Liver (tissue), 9 donors: ENCODE results near the gene CLDN1. TPM values are rescaled to one million over a fixed set of nuclear protein-coding genes. Genes with fewer than 3 reads are reported as not detected.

Experiments used
- DNase-seq: peaks from one replicate; pipeline ENCODE4 v3.0.0-alpha.2; 2017; ENCODE audit warnings: low spot score
- H3K27ac ChIP-seq, 2 donors: one replicate each; pipeline ENCODE4 v1.7.0; 2013; ENCODE audit warnings: inconsistent platforms in 2 of 2, low read length in 2 of 2, control low read depth in 1 of 2, low read depth in 1 of 2, mild to moderate bottlenecking in 1 of 2
- H3K27me3 ChIP-seq, 4 donors: one replicate each; pipeline versions ENCODE4 v1.6.1 to v1.7.0; 2013; ENCODE audit warnings: low read length in 3 of 4, inconsistent platforms in 1 of 4, mild to moderate bottlenecking in 1 of 4, moderate library complexity in 1 of 4; ENCODE audit not compliant: control insufficient read depth in 4 of 4, insufficient read depth in 4 of 4
- H3K36me3 ChIP-seq, 4 donors: one replicate each; pipeline versions ENCODE4 v1.6.1 to v1.7.0; 2013; ENCODE audit warnings: low read length in 3 of 4, mild to moderate bottlenecking in 3 of 4, low read depth in 1 of 4, moderate library complexity in 1 of 4; ENCODE audit not compliant: control insufficient read depth in 4 of 4, insufficient read depth in 3 of 4
- H3K4me1 ChIP-seq, 4 donors: one replicate each; pipeline versions ENCODE4 v1.6.1 to v1.7.0; 2013; ENCODE audit warnings: low read length in 3 of 4, mild to moderate bottlenecking in 3 of 4, moderate library complexity in 1 of 4; ENCODE audit not compliant: control insufficient read depth in 4 of 4, insufficient read depth in 4 of 4
- H3K4me3 ChIP-seq, 3 donors: one replicate each; pipeline versions ENCODE4 v1.6.1 to v1.7.0; 2013; ENCODE audit warnings: low read length in 3 of 3, control low read depth in 1 of 3, low read depth in 1 of 3, mild to moderate bottlenecking in 1 of 3
- H3K9ac ChIP-seq, 2 donors: one replicate each; pipeline ENCODE4 v1.7.0; 2013; ENCODE audit warnings: low read length in 2 of 2, mild to moderate bottlenecking in 2 of 2, moderate library complexity in 2 of 2, control low read depth in 1 of 2, low read depth in 1 of 2
- H3K9me3 ChIP-seq, 4 donors: one replicate each; pipeline versions ENCODE4 v1.6.1 to v1.7.0; 2013; ENCODE audit warnings: low read length in 3 of 4; ENCODE audit not compliant: control insufficient read depth in 4 of 4
- EGR1 ChIP-seq, 2 donors: IDR thresholded peaks; 2 replicates each; pipeline ENCODE4 v1.6.1; 2016 to 2018; ENCODE audit warnings: antibody characterized with exemption in 2 of 2, low read depth in 2 of 2
- FOXA2 ChIP-seq: IDR thresholded peaks from 2 replicates; pipeline ENCODE4 v1.6.1; 2016; ENCODE audit warnings: antibody characterized with exemption
- HNF4A ChIP-seq, 2 donors: conservative IDR thresholded peaks; 2 replicates each; pipeline ENCODE4 v1.6.1; 2016; ENCODE audit warnings: antibody characterized with exemption in 2 of 2, mild to moderate bottlenecking in 2 of 2
- HNF4G ChIP-seq: IDR thresholded peaks from 2 replicates; pipeline ENCODE4 v1.6.1; 2016; ENCODE audit warnings: antibody characterized with exemption
- JUND ChIP-seq, 2 donors: IDR thresholded peaks; 2 replicates each; pipeline ENCODE4 v1.6.1; 2016; ENCODE audit warnings: antibody characterized with exemption in 2 of 2
- NR2F2 ChIP-seq: IDR thresholded peaks from 2 replicates; pipeline ENCODE4 v1.6.1; 2016; ENCODE audit warnings: antibody characterized with exemption
- RAD21 ChIP-seq, 2 donors: IDR thresholded peaks; 2 replicates each; pipeline ENCODE4 v1.6.1; 2016; ENCODE audit warnings: antibody characterized with exemption in 2 of 2, mild to moderate bottlenecking in 2 of 2
- RXRA ChIP-seq, 2 donors: IDR thresholded peaks; 2 replicates each; pipeline ENCODE4 v1.6.1; 2017 to 2018; ENCODE audit warnings: antibody characterized with exemption in 2 of 2, mild to moderate bottlenecking in 1 of 2
- SP1 ChIP-seq: IDR thresholded peaks from 2 replicates; pipeline ENCODE4 v1.6.1; 2018; ENCODE audit warnings: antibody characterized with exemption, mild to moderate bottlenecking
- TAF1 ChIP-seq: conservative IDR thresholded peaks from 2 replicates; pipeline ENCODE4 v1.6.1; 2016; ENCODE audit warnings: antibody characterized with exemption, mild to moderate bottlenecking
- YY1 ChIP-seq: IDR thresholded peaks from 2 replicates; pipeline ENCODE4 v1.6.1; 2016; ENCODE audit warnings: antibody characterized with exemption, mild to moderate bottlenecking
- WGBS: extraction: QIAGEN DNeasy Blood & Tissue Kit; methylation state at CpG from one replicate; pipeline ENCODE4 v1.1.7; 2013; 5-methylcytosine and 5-hydroxymethylcytosine counted together
- polyA plus RNA-seq, 2 donors: library from polyadenylated mRNA; stranded (reverse) in 1 of 2; unstranded in 1 of 2; fragments of 200-250 nt in 1 of 2; fragments of >200 nt in 1 of 2; fragmentation: Nextera tagmentation in 1 of 2; extraction: Ambion mirVana in 1 of 2; gene quantifications; one replicate each; pipeline versions ENCODE4 v1.2.1 to v1.2.3, GENCODE V29; 2013 to 2015
- total RNA-seq, 2 donors: library from RNA; depleted of rRNA; stranded (reverse); fragments of >200 nt; gene quantifications; one replicate each; pipeline ENCODE4 v1.2.3, GENCODE V29; 2014
- TF ChIP-seq, protein P1 (sequence below): IDR thresholded peaks from 2 replicates; pipeline ENCODE4 v1.6.1; 2016; ENCODE audit warnings: antibody characterized with exemption
- TF ChIP-seq, protein P2 (sequence below): fragments of 150-350 bp; IDR thresholded peaks from 2 replicates; pipeline ENCODE4 v1.5.1; 2017; ENCODE audit warnings: improper control_type of control experiment, low read depth, low read length; ENCODE audit not compliant: missing input control
- TF ChIP-seq, protein P3 (sequence below): IDR thresholded peaks from 2 replicates; pipeline ENCODE4 v1.6.1; 2016; ENCODE audit warnings: antibody characterized with exemption
- TF ChIP-seq, protein P4 (sequence below): IDR thresholded peaks from 2 replicates; pipeline ENCODE4 v1.6.1; 2016; ENCODE audit warnings: antibody characterized with exemption, mild to moderate bottlenecking
- donor health status: healthy.
- donor health status: healthy.
- donor health status: healthy.
- donor health status: healthy.
- donor health status: healthy.

Gene CLDN1
- total and polyA plus RNA-seq, 4 donors = 57.8 to 92.0 (median 87.3) TPM

DNA sequence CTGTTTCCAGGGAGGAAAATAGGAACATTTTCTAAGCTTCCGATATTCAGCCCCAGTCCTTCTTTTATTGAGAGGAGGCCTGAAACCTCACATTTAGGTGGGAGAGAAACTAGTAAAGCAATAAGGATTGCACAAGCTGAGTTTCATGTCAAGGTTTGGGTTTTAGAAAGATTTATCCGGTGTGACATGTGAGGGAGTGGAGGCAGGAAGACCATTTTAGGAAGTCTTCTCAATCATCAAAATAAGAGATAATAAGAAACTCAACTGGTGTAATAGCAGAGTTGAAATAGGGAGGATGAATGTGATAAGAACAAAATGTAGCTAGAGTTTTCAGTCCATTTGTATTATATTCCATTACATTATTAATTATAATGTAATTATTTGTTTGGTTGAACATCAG lies 38.0 kb upstream of the CLDN1 start:
- Histone ChIP-seq H3K4me3 (no peak overlapping the region), H3K27ac (no peak overlapping the region), H3K36me3 (no peaks in the 10 kb centered on the region), H3K9me3 (no peaks in the 10 kb centered on the region), H3K4me1 (no peaks in the 10 kb centered on the region), H3K9ac (no peak overlapping the region), H3K27me3 (no peaks in the 10 kb centered on the region)
- 79% methylated on average over 2 of the region's 2 CpGs for WGBS
- DNase-seq = no peak
- TF ChIP-seq RAD21 (IDR thresholded peaks at IDR 0.05) (no peak), SP1 (no peak), JUND (IDR thresholded peaks at IDR 0.05) (no peak), HNF4G (no peak), TAF1 (no peak), HNF4A (conservative IDR thresholded peaks at IDR 0.05) (no peak), NR2F2 (no peak), FOXA2 (no peak), YY1 (no peak), EGR1 (IDR thresholded peaks at IDR 0.05; ENCODE audit: low read depth in 2 of 2) (no peak)
- TF ChIP-seq, protein P1, sequence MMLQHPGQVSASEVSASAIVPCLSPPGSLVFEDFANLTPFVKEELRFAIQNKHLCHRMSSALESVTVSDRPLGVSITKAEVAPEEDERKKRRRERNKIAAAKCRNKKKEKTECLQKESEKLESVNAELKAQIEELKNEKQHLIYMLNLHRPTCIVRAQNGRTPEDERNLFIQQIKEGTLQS = no peak
- TF ChIP-seq, protein P2, sequence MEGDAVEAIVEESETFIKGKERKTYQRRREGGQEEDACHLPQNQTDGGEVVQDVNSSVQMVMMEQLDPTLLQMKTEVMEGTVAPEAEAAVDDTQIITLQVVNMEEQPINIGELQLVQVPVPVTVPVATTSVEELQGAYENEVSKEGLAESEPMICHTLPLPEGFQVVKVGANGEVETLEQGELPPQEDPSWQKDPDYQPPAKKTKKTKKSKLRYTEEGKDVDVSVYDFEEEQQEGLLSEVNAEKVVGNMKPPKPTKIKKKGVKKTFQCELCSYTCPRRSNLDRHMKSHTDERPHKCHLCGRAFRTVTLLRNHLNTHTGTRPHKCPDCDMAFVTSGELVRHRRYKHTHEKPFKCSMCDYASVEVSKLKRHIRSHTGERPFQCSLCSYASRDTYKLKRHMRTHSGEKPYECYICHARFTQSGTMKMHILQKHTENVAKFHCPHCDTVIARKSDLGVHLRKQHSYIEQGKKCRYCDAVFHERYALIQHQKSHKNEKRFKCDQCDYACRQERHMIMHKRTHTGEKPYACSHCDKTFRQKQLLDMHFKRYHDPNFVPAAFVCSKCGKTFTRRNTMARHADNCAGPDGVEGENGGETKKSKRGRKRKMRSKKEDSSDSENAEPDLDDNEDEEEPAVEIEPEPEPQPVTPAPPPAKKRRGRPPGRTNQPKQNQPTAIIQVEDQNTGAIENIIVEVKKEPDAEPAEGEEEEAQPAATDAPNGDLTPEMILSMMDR = no peak

DNA sequence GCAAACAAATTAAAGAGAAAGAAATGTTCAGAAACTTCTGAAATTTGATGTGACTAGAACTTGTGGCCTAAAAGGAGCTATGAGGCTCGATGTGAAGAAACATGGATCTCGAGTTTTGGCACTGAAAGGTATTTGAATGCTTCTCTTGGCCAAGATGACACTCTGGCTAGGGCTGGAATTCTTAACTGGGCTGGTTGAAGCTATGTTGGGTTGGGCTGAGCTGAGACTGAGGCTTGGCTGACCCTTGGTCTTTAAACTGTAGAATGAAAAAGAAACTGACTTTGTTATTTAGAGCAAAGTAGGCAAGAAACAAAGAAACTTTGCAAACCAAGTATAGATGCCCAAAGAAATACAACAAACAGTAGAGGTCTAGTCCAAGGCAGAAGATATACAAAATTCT lies 37.6 kb upstream of the CLDN1 start:
- DNase-seq = no peak
- 69% methylated on average over 2 of the region's 2 CpGs for WGBS
- Histone ChIP-seq H3K36me3 (no peaks in the 10 kb centered on the region), H3K27ac (no peak overlapping the region), H3K9ac (no peak overlapping the region), H3K4me1 (peaks cover 0 to 2% (median 0%) of the 10 kb centered on the region in 4 donors), H3K9me3 (no peaks in the 10 kb centered on the region), H3K27me3 (no peaks in the 10 kb centered on the region), H3K4me3 (no peak overlapping the region)
- TF ChIP-seq, protein P2 = no peak
- no peak for TF ChIP-seq TAF1
- TF ChIP-seq JUND (IDR thresholded peaks at IDR 0.05) = no peak
- TF ChIP-seq, protein P3, sequence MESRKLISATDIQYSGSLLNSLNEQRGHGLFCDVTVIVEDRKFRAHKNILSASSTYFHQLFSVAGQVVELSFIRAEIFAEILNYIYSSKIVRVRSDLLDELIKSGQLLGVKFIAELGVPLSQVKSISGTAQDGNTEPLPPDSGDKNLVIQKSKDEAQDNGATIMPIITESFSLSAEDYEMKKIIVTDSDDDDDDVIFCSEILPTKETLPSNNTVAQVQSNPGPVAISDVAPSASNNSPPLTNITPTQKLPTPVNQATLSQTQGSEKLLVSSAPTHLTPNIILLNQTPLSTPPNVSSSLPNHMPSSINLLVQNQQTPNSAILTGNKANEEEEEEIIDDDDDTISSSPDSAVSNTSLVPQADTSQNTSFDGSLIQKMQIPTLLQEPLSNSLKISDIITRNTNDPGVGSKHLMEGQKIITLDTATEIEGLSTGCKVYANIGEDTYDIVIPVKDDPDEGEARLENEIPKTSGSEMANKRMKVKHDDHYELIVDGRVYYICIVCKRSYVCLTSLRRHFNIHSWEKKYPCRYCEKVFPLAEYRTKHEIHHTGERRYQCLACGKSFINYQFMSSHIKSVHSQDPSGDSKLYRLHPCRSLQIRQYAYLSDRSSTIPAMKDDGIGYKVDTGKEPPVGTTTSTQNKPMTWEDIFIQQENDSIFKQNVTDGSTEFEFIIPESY = no peak
- TF ChIP-seq YY1 = no peak
- no peak for TF ChIP-seq RXRA (IDR thresholded peaks at IDR 0.05)
- TF ChIP-seq, protein P4, sequence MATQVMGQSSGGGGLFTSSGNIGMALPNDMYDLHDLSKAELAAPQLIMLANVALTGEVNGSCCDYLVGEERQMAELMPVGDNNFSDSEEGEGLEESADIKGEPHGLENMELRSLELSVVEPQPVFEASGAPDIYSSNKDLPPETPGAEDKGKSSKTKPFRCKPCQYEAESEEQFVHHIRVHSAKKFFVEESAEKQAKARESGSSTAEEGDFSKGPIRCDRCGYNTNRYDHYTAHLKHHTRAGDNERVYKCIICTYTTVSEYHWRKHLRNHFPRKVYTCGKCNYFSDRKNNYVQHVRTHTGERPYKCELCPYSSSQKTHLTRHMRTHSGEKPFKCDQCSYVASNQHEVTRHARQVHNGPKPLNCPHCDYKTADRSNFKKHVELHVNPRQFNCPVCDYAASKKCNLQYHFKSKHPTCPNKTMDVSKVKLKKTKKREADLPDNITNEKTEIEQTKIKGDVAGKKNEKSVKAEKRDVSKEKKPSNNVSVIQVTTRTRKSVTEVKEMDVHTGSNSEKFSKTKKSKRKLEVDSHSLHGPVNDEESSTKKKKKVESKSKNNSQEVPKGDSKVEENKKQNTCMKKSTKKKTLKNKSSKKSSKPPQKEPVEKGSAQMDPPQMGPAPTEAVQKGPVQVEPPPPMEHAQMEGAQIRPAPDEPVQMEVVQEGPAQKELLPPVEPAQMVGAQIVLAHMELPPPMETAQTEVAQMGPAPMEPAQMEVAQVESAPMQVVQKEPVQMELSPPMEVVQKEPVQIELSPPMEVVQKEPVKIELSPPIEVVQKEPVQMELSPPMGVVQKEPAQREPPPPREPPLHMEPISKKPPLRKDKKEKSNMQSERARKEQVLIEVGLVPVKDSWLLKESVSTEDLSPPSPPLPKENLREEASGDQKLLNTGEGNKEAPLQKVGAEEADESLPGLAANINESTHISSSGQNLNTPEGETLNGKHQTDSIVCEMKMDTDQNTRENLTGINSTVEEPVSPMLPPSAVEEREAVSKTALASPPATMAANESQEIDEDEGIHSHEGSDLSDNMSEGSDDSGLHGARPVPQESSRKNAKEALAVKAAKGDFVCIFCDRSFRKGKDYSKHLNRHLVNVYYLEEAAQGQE = no peak
- TF ChIP-seq HNF4G = no peak
- TF ChIP-seq HNF4A (conservative IDR thresholded peaks at IDR 0.05) = no peak
- TF ChIP-seq, protein P1 = no peak
- no peak for TF ChIP-seq SP1
